Hematopoietic multipotent progenitor cell treated with erythropoietin and hydrocortisone succinate and interleukin-3 and kit ligand, for 6 days (in vitro differentiated cells): ENCODE data around the gene ILF3.

Source experiments
- DNase-seq: peaks from one replicate; pipeline ENCODE4 v3.0.0-alpha.2; 2015

Gene ILF3

DNA sequence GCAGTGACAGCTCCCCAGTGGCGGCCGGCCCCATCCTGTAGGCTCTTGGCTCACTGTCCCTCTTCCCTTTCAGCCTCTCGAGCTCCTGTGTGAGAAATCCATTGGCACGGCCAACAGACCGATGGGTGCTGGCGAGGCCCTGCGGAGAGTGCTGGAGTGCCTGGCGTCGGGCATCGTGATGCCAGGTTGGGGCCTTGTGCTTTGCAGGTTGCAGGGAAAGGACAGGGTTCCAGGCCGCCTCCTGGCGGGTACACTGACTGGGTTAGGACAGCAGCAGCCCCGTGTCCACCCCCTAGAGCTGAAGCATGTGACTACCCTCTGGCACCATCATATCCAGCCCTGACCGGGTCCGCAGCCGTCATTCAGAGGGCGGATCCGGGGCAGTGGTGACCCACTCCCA, 25.6 kb downstream of the ILF3 start:
- no peak for DNase-seq

DNA sequence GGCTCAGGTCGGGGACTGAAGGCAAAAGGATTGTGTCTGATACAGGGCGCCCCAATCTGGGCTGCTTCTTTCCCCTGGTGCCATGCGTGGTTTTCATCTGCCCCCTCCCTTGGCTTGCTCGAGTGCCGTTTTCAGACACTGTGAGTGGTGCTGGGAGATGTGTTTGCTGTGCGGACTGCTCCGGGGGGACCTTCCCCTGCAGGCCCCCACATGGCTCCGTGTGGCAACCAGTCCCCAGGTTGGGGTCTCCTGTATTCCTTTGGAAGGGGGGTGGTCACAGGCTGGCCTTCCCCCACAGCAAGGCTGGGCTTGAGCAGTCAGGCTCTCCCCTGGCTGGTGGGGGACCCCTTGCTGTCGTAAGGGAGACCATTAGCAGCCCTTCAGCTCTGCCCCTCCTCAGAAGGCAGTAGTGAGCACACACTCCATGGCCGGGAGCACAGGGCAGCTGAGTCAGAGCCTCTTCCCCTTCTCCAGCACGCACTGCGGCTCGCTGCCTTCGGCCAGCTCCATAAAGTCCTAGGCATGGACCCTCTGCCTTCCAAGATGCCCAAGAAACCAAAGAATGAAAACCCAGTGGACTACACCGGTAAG, 26.5 kb downstream of the ILF3 start:
- no peak for DNase-seq

DNA sequence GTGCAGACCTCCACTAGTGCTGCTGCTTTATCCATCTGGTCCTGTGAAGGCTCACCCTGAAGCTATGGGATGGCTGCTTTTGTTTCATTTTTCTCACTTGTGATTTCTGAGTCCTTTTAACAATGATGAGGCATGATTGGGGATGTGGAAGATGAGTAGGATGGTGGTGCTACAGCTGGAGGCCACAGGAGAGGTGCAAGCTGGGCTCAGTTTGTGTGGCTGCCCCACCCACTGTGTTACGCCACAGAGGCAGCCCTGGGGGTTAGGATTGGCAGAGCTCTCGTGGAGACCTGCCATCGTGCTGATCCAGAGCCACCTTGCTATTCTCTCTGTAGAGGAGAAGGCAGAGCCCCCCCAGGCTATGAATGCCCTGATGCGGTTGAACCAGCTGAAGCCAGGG, 27.5 kb downstream of the ILF3 start:
- DNase-seq: no peak

DNA sequence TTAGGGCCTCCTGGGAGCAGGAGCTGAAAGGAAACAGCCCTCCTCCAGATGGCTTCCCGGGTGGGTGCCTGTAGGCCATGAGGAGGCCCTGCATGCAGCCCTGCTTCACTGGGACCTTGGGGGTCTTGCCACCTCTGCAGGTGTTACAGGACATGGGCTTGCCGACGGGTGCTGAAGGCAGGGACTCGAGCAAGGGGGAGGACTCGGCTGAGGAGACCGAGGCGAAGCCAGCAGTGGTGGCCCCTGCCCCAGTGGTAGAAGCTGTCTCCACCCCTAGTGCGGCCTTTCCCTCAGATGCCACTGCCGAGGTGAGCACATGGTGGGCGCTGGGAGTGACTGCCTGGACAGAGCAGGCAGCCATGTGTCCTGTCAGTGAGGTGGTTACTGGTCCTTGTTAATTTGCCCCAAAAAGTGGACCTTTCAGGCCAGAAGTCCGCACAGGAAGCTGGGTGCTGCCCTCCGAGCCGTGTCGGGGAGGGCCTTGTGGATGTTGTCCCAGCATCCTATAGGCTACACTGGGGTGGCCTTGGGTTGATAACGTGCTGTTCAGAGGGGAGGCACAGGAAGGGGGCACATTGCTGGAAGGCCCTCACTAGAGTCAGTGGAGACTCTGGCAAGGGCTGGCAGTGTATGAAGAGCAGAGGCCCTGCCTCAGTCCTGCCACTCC, 28.4 kb downstream of the ILF3 start:
- no peak for DNase-seq

DNA sequence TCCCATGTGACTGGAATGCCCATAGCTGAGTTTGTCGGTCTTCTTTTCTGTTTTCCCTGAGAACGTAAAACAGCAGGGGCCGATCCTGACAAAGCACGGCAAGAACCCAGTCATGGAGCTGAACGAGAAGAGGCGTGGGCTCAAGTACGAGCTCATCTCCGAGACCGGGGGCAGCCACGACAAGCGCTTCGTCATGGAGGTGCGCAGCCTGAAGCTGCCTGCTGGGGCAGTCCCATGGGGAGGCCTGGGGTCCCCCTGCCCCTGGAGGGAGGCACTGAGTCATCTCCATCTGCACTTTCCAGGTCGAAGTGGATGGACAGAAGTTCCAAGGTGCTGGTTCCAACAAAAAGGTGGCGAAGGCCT, 28.9 kb downstream of the ILF3 start:
- DNase-seq: no peak

DNA sequence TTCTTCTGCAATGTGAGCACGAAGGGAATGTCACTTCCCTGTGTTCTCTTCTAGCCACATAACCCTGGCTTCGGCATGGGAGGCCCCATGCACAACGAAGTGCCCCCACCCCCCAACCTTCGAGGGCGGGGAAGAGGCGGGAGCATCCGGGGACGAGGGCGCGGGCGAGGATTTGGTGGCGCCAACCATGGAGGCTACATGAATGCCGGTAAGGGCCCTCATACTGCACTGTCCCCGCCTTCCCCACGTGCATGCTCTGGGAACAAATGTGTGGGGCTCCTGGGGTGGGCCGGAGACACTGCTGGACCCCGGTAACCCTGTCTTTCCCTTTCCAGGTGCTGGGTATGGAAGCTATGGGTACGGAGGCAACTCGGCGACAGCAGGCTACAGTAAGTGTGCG, 29.4 kb downstream of the ILF3 start:
- DNase-seq: no peak

DNA sequence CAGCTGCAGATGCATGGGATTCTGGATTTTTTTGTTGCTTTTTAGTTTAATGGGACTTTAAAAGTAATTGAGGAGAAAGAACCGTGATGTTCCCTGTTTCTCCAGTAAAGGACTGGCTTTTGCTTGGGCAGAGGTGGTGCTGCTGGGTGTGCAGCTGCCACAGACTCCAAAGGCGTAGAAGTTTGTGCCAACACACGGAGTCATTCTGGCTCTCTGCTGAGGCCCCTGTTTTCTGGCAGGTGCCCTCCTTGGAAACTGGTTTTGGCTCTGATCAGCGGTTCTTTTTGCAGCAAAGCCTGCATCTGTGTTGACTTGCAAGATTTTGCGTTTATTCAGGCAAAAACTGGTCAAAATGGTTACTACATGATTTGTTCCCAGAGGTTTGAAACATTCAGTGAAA, 31.1 kb downstream of the ILF3 start:
- no peak for DNase-seq

DNA sequence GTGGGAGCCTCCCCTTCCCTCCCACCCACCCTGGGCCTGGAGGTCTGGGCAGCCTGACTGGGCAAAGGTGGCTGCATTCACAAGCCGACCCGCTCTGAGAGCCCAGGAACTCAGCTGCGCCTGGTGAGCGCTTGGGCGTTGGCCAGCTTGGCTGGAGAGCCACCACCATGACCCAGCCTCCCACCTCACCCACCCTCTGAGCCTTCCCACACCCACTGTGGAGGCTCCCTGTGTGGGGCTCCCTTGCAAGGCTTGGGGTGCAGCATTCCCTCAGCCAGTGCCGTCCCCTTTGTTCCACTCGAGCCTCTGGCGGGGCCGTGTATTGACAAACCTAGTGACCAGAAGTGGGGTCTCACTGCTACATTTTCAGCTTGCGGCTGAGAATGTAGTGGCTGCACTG, 32.0 kb downstream of the ILF3 start:
- no peak for DNase-seq

DNA sequence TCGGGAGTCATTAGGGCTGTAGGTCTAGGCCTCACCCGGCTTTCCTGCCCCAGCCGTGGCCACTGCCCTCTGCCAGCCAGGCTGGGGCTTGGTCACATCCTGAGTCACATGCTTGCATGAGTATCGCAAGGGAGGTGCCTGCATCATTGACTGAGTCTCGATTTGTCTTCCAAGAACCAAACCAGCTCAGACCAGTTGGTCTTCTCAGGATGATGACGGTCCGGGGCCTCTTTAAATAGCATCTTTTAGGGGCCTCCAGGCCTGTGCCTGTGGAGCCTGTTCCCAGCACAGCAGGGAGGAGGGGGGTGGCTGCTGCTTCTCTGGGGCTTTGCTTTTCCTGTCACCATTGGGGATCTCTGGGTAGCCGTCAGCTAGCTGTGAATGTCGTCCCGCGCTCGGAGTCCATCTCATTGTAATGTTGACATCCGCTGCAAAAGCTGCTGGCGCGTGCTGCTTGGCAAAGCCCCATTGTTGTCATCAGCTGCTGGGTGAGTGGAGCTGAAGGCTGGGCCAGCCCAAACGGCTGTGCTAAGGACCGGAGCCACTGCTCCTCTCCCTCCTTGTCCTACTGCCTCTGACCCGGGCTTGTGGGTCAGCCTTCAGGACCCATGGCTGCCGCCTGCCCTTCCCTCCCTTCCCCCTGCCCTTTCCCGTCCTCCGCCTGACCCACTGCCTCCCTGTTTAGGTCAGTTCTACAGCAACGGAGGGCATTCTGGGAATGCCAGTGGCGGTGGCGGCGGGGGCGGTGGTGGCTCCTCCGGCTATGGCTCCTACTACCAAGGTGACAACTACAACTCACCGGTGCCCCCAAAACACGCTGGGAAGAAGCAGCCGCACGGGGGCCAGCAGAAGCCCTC, 32.7 kb downstream of the ILF3 start:
- DNase-seq: no peak

DNA sequence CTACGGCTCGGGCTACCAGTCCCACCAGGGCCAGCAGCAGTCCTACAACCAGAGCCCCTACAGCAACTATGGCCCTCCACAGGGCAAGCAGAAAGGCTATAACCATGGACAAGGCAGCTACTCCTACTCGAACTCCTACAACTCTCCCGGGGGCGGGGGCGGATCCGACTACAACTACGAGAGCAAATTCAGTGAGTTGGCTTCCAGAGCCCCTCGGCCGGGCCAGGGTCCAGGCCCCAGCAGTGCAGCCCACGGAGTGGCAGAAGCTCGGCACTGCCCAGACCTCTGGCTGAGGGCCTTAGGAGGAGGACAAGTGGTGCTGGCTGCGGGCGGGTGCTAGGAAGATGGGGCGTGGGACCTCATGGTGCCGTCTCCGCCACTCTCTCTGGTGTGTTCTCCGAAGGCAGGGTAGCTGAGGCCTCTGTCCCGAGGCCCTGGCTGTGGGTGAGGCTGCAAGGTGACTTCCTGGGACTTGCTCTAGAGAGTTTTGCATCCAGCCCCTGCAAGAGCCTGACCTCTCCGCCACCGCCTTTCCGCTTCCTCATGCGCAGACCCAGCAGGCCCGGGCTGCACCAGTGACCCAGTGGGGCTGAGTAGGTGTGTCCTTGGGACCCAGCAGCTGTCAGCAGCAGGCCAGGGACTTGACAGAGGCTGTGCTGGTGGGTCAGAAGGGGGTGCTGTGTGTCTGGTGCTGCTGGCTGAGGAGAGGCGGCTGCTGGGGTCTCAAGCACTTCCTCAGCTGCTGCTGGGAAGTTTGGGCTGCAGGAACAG, 33.6 kb downstream of the ILF3 start:
- DNase-seq: no peak

DNA sequence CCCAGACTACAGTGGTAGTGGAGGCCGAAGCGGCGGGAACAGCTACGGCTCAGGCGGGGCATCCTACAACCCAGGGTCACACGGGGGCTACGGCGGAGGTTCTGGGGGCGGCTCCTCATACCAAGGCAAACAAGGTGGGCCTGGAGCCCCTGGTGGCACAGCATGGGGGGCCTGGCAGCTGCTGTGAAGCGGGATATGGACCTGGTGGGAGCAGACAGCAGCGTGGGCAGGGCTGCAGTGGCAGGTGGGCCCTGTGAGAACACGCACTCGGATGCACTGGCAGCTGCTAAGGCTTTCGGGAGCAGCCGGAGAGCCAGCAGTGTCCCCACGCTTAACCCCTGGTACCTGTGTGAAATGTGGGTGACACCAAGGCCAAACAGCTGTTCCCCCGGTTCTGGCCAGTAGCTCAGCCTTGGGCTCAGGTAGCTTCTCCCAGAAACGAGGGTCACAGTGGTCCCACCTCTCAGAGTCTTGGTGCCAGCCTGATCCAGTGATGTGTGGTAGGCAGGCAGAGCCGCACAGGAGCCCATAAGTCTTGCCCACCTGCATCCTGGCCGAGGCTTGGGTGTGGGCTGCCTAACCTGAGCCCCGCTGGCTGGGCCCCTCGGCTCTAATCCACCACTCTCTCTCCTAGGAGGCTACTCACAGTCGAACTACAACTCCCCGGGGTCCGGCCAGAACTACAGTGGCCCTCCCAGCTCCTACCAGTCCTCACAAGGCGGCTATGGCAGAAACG, 34.6 kb downstream of the ILF3 start:
- no peak for DNase-seq

DNA sequence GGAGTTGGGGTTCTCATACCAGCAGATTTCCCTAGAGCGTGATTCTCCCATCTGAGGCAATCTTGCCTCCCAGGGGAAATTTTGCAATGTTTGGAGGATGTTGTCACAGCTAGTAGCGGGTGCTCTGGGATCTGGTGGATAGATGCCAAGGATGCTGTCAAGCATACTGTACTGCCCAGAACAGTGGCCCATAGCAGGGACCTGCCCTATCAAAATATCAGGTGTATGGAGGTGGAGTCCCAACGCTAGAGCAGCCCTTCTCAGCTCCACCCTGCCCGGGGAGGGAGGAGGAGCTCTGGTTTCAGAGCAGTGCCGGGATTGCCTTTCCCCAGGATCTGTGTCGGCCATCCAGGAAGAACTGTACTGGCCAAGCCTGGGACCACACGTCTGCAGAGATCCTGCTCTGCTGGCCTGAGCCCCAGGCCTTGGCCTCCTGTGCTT, 36.2 kb downstream of the ILF3 start:
- DNase-seq: no peak

DNA sequence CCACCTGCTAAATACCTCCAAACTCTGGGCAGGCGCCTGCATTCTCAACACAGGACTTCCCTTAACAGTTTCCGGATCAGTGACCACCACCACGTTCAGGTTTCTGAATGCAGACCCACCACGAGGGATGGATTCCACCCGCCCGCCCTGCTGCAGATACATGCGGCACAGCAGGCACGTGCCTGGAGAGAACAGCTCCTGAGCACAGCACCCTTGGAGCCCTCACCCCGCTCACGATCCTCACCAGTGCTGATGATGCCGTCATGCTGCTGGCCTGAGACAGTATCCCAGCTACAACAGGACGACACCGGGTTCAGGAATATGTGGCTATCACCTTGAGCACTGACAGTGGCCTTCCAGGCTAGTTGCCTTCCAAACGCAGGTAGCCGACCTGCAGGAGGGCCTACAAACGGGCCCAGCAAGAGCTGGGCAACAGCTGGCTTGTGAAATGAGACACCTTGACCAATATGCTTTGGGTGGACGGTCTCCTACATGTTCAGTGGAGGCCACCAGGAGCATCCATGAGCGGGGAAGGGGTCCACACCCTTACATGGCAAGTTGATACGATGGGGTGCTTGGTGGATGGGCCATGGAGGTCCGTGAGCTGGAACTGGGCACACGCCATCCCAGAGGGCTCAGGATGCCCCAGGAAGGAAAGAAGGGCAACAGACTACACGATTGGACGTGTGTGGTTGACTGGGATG, 37.2 kb downstream of the ILF3 start:
- DNase-seq: no peak

DNA sequence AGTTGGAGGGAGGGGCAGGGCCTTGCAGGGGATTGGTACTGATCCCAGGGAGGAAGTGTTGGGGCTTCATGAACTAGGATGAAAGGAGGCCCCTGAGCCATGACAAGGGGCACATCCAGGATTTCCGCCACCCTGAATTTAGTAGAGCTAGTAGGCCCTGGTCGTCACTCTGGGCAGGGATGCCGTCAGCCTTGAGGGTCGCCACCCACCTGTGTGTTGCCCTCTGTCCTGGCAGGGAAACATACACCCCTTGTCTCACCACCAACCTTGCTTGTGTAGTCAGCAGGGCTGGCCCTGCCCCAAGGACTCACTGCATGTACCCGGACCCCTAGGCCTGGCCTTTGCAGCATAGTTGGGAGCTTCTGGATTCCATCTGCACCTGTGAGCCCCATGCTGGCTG, 37.7 kb downstream of the ILF3 start:
- no peak for DNase-seq

DNA sequence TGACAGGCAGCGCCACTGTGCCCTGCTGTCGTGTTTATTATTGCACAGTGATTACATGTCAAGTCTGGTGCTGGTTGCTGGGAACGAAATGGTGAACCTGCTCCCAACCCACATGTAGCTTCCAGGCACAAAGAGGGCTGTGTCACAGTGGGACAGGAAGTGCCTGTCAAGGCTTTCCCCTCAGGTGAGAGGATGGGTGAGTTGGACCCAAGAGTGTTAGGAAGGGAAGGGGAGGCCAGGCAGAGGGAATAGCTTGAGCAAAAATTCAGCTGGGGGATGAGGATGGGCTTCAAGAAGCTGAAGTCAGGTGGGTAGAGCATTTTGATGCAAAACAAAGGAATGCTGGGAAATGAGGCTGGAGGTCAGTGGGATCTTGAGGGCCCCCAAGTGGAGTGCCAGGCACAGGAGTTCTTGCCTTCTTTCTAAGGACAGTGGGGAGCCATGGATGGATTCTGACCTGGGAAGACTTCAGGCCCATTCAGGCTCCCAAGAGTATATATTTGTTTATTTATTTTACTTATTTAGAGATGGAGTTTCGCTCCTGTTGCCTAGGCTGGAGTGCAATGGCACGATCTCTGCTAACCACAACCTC, 38.6 kb downstream of the ILF3 start:
- no peak for DNase-seq

DNA sequence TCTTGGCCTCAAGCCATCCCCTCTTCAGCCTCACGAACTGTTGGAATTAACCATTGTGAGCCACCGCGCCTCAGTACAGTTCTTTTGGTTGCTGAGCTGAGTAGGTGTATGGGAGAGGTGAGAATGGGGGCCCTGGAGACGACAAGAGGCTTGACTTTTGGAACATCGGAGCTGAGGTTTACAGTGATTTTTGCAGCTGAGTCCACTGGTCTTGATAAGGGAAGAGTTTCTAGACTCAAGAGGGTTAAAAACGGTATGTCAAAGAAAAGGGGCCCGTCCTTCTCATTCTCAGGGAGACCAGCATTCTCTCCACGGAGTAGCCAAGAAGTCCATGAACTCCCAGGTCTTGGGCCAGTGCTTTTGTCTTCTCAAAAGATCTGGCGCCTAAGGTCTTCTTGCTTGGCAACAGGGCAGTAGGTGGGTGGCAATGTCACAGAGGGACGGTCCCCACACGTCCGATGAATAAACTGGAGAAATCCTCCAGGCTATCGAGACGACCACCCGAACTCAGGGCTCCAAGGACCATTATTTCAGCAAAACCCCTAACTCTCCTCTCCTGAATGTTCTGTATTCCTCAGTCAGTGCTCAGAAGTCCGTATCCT, 40.7 kb downstream of the ILF3 start:
- peak; percentile 22 for DNase-seq

DNA sequence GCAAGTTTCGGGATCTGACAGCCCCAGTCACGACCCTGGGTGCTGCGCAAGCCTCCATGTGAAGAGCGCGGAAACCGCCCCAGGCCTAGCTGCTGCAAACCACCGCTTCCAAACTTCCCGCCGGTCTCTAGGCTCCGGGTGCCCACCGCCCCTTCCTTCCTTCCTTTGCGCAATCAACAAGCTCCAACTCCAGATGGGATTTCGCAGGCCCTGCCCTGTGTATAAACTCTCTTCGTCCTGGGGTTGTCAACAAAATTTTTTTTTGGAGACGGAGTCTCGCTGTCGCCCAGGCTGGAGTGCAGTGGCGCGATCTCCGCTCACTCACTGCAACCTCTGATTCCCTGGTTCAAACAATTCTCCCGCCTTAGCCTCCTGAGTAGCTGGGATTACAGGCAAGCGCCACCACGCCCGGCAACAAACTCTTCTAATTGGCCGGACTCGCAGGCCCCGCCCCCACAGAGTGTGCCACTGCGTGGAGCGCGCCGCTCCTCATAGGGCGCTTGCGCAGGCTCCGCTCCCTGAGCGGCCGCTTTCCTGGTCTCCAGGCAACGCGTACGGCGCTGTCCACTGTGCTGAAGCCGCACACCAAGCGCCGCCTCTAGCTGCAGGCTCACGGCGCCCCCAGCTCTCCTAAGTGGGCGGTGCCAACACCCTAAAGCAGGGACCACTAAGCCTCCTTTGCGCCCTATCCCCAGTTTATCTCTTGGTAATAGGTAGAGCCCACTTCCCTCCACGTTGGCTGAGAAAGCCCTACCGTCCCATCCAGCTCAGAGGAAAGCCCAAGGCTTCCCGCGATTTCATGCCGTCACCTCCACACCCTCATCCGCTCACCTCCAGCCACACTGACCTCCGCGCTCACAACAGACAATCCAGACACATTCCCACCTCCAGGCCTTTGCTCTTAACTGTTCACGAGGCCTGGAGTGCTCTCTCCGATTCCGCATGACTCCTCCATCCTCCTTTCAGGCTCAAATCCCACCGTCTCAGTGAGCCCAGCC, 41.6 kb downstream of the ILF3 start:
- peak; percentile 99 for DNase-seq

DNA sequence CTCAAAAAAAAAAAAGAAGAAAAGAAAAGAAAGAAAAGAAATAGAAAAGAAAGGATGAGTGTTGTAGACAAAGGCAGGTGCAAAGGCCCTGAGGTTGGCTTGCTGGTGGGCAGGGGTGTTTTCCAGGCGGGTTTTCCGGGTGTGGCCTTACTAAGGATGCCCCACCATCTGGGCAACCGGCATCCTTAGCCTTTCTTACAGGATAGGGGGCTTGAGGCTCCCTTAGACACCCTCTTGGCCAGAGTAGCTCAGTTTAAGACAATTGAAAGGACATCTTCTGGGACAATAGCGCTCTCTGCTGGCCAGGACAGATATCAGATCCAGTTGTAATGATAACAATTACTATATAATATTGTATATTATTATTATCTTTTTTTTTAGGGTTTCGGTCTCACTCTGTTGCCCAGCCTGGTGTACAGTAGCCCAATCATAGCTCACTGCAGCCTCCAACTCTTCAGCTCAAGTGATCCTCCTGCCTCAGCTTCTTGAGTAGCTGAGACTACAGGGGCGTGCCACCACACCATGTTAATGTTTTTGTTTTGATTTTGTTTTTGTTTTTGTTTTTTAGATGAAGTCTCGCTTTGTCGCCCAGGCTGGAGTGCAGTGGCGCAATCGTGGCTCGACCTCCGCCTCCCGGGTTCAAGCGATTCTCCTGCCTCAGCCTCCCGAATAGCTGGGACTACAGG, 45.6 kb downstream of the ILF3 start:
- peak; percentile 89 for DNase-seq

DNA sequence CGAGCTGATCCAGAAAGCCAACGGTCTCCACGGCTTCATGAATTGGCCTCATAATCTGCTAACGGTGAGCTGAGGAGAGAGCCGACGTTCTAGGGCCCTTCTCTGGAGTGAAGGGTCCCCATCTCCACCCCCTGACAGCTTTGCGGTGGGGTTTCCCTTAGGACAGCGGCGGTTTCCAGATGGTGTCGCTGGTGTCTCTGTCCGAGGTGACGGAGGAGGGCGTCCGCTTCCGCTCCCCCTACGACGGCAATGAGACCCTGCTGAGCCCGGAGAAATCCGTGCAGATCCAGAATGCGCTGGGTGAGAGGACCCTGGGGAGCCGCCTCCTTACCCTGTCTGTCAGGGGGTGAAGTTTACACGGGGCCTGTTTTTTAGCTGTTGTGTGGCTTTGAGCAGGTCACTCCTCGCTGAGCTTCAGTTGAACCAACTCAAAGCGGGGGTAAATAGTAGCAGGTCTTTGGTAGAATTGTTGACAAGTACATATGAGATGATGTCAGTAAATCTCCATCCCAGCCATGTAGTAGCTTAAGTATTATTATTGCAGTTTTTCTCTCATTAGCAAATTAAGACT, 47.9 kb downstream of the ILF3 start:
- DNase-seq: peak; percentile 68
